ENCODE measurements around the gene SLF2. TPM values are rescaled to one million over a fixed set of nuclear protein-coding genes. Genes with fewer than 3 reads are reported as not detected.

SLF2 gene
- total and polyA plus RNA-seq, 4 donors, result 5.6 to 38.3 (median 16.7) TPM

GRCh38 chr10:100967332-100967731, 54.6 kb downstream of the SLF2 start:
- H3K36me3 ChIP-seq (ENCODE audit: control insufficient read depth in 1 of 2, insufficient read depth in 2 of 2, low read length in 1 of 2), result no peaks in the 10 kb centered on the region
- WGBS, 2 donors, result 85 to 87% methylated on average over 2 of the region's 2 CpGs
- no peaks in the 10 kb centered on the region for H3K4me1 ChIP-seq (ENCODE audit: control insufficient read depth in 1 of 2, insufficient read depth in 2 of 2, low read length in 2 of 2)
- no peak overlapping the region for H3K27ac ChIP-seq (ENCODE audit: low read depth in 1 of 2, low read length in 2 of 2)
- ATAC-seq (ENCODE audit: low FRiP score) (no peak), DNase-seq (peak in 1 of 2 donors; percentile 17)
- no peak overlapping the region for H3K4me3 ChIP-seq (ENCODE audit: low read length in 2 of 2)
- H3K27me3 ChIP-seq (ENCODE audit: control insufficient read depth in 1 of 2, insufficient read depth in 2 of 2, low read length in 1 of 2), result no peaks in the 10 kb centered on the region
- H3K9me3 ChIP-seq (ENCODE audit: control insufficient read depth, low read length), result no peaks in the 10 kb centered on the region
- intact Hi-C loops (cut with DNase I), result no loop called here

GRCh38 chr10:100968062-100968736, 55.4 kb downstream of the SLF2 start:
- Histone ChIP-seq H3K36me3 (ENCODE audit: control insufficient read depth in 1 of 2, insufficient read depth in 2 of 2, low read length in 1 of 2) (no peaks in the 10 kb centered on the region), H3K27ac (ENCODE audit: low read depth in 1 of 2, low read length in 2 of 2) (no peak overlapping the region), H3K27me3 (ENCODE audit: control insufficient read depth in 1 of 2, insufficient read depth in 2 of 2, low read length in 1 of 2) (no peaks in the 10 kb centered on the region), H3K4me3 (ENCODE audit: low read length in 2 of 2) (no peak overlapping the region), H3K9me3 (ENCODE audit: control insufficient read depth, low read length) (no peaks in the 10 kb centered on the region), H3K4me1 (ENCODE audit: control insufficient read depth in 1 of 2, insufficient read depth in 2 of 2, low read length in 2 of 2) (no peaks in the 10 kb centered on the region)
- intact Hi-C loops (cut with DNase I), result no loop called here
- 77 to 81% methylated on average over 2 of the region's 2 CpGs for WGBS, 2 donors
- ATAC-seq (ENCODE audit: low FRiP score), result no peak
- DNase-seq, result no peak

GRCh38 chr10:100968863-100969186, 56.1 kb downstream of the SLF2 start:
- DNase-seq (no peak), ATAC-seq (ENCODE audit: low FRiP score) (no peak)
- Histone ChIP-seq H3K4me1 (ENCODE audit: control insufficient read depth in 1 of 2, insufficient read depth in 2 of 2, low read length in 2 of 2) (no peaks in the 10 kb centered on the region), H3K36me3 (ENCODE audit: control insufficient read depth in 1 of 2, insufficient read depth in 2 of 2, low read length in 1 of 2) (no peaks in the 10 kb centered on the region), H3K9me3 (ENCODE audit: control insufficient read depth, low read length) (no peaks in the 10 kb centered on the region), H3K27ac (ENCODE audit: low read depth in 1 of 2, low read length in 2 of 2) (no peak overlapping the region), H3K4me3 (ENCODE audit: low read length in 2 of 2) (no peak overlapping the region), H3K27me3 (ENCODE audit: control insufficient read depth in 1 of 2, insufficient read depth in 2 of 2, low read length in 1 of 2) (no peaks in the 10 kb centered on the region)
- intact Hi-C loops (cut with DNase I), result no loop called here
- WGBS, 2 donors, result 12 to 15% methylated on average over 9 of the region's 9 CpGs

GRCh38 chr10:100969187-100970075, 56.7 kb downstream of the SLF2 start, which contains the start of gene SEMA4G:
Gene SEMA4G, plus strand, starts transcription at chr10:100969504. Its CDS starts 3,409 bp downstream, at chr10:100972913.
- H3K27ac ChIP-seq (ENCODE audit: low read depth in 1 of 2, low read length in 2 of 2), result no peak within 1 kb of the TSS
- no peaks in the 10 kb centered on the region for H3K9me3 ChIP-seq (ENCODE audit: control insufficient read depth, low read length)
- ATAC-seq (ENCODE audit: low FRiP score) (peak; percentile 64), DNase-seq (peak in 1 of 2 donors; percentile 85)
- H3K36me3 ChIP-seq (ENCODE audit: control insufficient read depth in 1 of 2, insufficient read depth in 2 of 2, low read length in 1 of 2), result no peaks in the 10 kb centered on the region
- WGBS, 2 donors, result 2 to 3% methylated on average over 47 to 70 of the region's 70 CpGs
- no peaks in the 10 kb centered on the region for H3K27me3 ChIP-seq (ENCODE audit: control insufficient read depth in 1 of 2, insufficient read depth in 2 of 2, low read length in 1 of 2)
- H3K4me1 ChIP-seq (ENCODE audit: control insufficient read depth in 1 of 2, insufficient read depth in 2 of 2, low read length in 2 of 2), result no peaks in the 10 kb centered on the region
- H3K4me3 ChIP-seq (ENCODE audit: low read length in 2 of 2), result peak within 1 kb of the TSS; percentile 27 to 35
- intact Hi-C loops (cut with DNase I), result no loop called here

GRCh38 chr10:100970076-100970913, 57.5 kb downstream of the SLF2 start:
- no peak overlapping the region for H3K27ac ChIP-seq (ENCODE audit: low read depth in 1 of 2, low read length in 2 of 2)
- WGBS, 2 donors, result 41 to 43% methylated on average over 13 of the region's 13 CpGs
- no peaks in the 10 kb centered on the region for H3K36me3 ChIP-seq (ENCODE audit: control insufficient read depth in 1 of 2, insufficient read depth in 2 of 2, low read length in 1 of 2)
- no peaks in the 10 kb centered on the region for H3K4me1 ChIP-seq (ENCODE audit: control insufficient read depth in 1 of 2, insufficient read depth in 2 of 2, low read length in 2 of 2)
- H3K27me3 ChIP-seq (ENCODE audit: control insufficient read depth in 1 of 2, insufficient read depth in 2 of 2, low read length in 1 of 2), result no peaks in the 10 kb centered on the region
- ATAC-seq (ENCODE audit: low FRiP score), result peak; percentile 9
- no peaks in the 10 kb centered on the region for H3K9me3 ChIP-seq (ENCODE audit: control insufficient read depth, low read length)
- H3K4me3 ChIP-seq (ENCODE audit: low read length in 2 of 2), result no peak overlapping the region
- peak in 1 of 2 donors; percentile 70 for DNase-seq
- intact Hi-C loops (cut with DNase I), result no loop called here

GRCh38 chr10:100970914-100971811, 58.4 kb downstream of the SLF2 start:
- no peak for ATAC-seq (ENCODE audit: low FRiP score)
- Histone ChIP-seq H3K36me3 (ENCODE audit: control insufficient read depth in 1 of 2, insufficient read depth in 2 of 2, low read length in 1 of 2) (no peaks in the 10 kb centered on the region), H3K4me1 (ENCODE audit: control insufficient read depth in 1 of 2, insufficient read depth in 2 of 2, low read length in 2 of 2) (no peaks in the 10 kb centered on the region), H3K9me3 (ENCODE audit: control insufficient read depth, low read length) (no peaks in the 10 kb centered on the region), H3K27ac (ENCODE audit: low read depth in 1 of 2, low read length in 2 of 2) (no peak overlapping the region), H3K27me3 (ENCODE audit: control insufficient read depth in 1 of 2, insufficient read depth in 2 of 2, low read length in 1 of 2) (no peaks in the 10 kb centered on the region), H3K4me3 (ENCODE audit: low read length in 2 of 2) (no peak overlapping the region)
- intact Hi-C loops (cut with DNase I), result no loop called here
- 69 to 78% methylated on average over 4 of the region's 4 CpGs for WGBS, 2 donors
- peak in 1 of 2 donors; percentile 16 for DNase-seq

GRCh38 chr10:100972115-100972903, 59.5 kb downstream of the SLF2 start:
- peak in 1 of 2 donors; percentile 36 for DNase-seq
- intact Hi-C loops (cut with DNase I), result no loop called here

More at GRCh38 chr10:100972115-100972903, 59.5 kb downstream of the SLF2 start:
- H3K4me3 ChIP-seq (ENCODE audit: low read length in 2 of 2), result no peak overlapping the region
- no peaks in the 10 kb centered on the region for H3K36me3 ChIP-seq (ENCODE audit: control insufficient read depth in 1 of 2, insufficient read depth in 2 of 2, low read length in 1 of 2)
- no peaks in the 10 kb centered on the region for H3K27me3 ChIP-seq (ENCODE audit: control insufficient read depth in 1 of 2, insufficient read depth in 2 of 2, low read length in 1 of 2)
- no peak for ATAC-seq (ENCODE audit: low FRiP score)
- no peak overlapping the region for H3K27ac ChIP-seq (ENCODE audit: low read depth in 1 of 2, low read length in 2 of 2)
- no peaks in the 10 kb centered on the region for H3K4me1 ChIP-seq (ENCODE audit: control insufficient read depth in 1 of 2, insufficient read depth in 2 of 2, low read length in 2 of 2)
- H3K9me3 ChIP-seq (ENCODE audit: control insufficient read depth, low read length), result no peaks in the 10 kb centered on the region
- WGBS, 2 donors, result 73 to 76% methylated on average over 13 of the region's 13 CpGs

Data from aorta (tissue), 5 donors.